OCI-LY1 (cell line): Measurements from ENCODE around the gene ATG9B.

ENCODE experiments used
- EZH2 ChIP-seq: fragments of 200-600 bp; sonication (generic), shearing (Covaris generic); IDR thresholded peaks from 2 replicates; pipeline ENCODE4 v1.8.0; 2017; ENCODE audit warnings: borderline replicate concordance, mixed run types, mild to moderate bottlenecking, antibody characterized with exemption, low read length, moderate library complexity, mixed read lengths
- TF ChIP-seq, protein P1 (sequence below): fragments of 200-600 bp; sonication (generic), shearing (Covaris generic); IDR thresholded peaks from 2 replicates; pipeline ENCODE4 v1.5.1; 2017; ENCODE audit warnings: mild to moderate bottlenecking, antibody characterized with exemption, low read length, moderate library complexity, mixed read lengths

DNA sequence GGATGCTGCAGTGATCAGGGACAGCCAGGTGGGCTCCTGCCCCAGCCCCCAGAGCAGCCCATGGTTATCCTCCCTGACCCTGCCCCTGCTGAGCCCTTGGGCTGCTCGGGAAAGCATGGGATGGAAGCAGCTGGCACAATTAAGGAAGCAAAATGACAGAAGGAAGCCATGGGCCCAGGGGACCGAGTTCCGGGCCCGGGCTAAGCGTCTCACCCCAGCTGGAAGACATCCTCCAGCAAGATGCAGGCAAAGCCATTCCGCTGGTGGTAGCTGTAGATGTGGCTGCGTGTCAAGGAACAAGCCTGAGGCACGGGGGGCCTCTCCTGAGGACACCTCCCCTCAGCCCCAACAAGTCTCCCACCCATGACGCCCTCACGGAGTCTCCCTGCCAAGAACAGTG lies 1.1 kb downstream of the ATG9B start:
- TF ChIP-seq, protein P1, sequence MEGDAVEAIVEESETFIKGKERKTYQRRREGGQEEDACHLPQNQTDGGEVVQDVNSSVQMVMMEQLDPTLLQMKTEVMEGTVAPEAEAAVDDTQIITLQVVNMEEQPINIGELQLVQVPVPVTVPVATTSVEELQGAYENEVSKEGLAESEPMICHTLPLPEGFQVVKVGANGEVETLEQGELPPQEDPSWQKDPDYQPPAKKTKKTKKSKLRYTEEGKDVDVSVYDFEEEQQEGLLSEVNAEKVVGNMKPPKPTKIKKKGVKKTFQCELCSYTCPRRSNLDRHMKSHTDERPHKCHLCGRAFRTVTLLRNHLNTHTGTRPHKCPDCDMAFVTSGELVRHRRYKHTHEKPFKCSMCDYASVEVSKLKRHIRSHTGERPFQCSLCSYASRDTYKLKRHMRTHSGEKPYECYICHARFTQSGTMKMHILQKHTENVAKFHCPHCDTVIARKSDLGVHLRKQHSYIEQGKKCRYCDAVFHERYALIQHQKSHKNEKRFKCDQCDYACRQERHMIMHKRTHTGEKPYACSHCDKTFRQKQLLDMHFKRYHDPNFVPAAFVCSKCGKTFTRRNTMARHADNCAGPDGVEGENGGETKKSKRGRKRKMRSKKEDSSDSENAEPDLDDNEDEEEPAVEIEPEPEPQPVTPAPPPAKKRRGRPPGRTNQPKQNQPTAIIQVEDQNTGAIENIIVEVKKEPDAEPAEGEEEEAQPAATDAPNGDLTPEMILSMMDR = no peak
- no peak for TF ChIP-seq EZH2
